Measurements from ENCODE around the gene HSFX4.

GRCh38 chrX:149939655-149939904 lies 10.2 kb downstream of the HSFX4 start:
- TF ChIP-seq ZBTB43 (CRISPR knock-in tag; IDR thresholded peaks at IDR 0.05) (no peak), NR1H2 (CRISPR knock-in tag; IDR thresholded peaks at IDR 0.05) (no peak), SP1 (CRISPR knock-in tag; IDR thresholded peaks at IDR 0.05) (no peak), KDM1A (IDR thresholded peaks at IDR 0.05) (no peak), ZHX1 (conservative IDR thresholded peaks at IDR 0.05; ENCODE audit: low read length) (no peak), SMARCA5 (IDR thresholded peaks at IDR 0.05) (no peak), TAF7 (tag; IDR thresholded peaks at IDR 0.05) (no peak), ETV6 (IDR thresholded peaks at IDR 0.05; ENCODE audit: borderline replicate concordance in 1 of 2, low read depth in 2 of 2, low read length in 1 of 2) (no peak), ETV6 (CRISPR knock-in tag; IDR thresholded peaks at IDR 0.05; ENCODE audit: borderline replicate concordance) (no peak)
- TF ChIP-seq, protein P1, sequence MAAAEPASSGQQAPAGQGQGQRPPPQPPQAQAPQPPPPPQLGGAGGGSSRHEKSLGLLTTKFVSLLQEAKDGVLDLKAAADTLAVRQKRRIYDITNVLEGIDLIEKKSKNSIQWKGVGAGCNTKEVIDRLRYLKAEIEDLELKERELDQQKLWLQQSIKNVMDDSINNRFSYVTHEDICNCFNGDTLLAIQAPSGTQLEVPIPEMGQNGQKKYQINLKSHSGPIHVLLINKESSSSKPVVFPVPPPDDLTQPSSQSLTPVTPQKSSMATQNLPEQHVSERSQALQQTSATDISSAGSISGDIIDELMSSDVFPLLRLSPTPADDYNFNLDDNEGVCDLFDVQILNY (CRISPR knock-in tag; IDR thresholded peaks at IDR 0.05), result no peak

Measured in K562 (cell line).